ENCODE results near the gene GCH1. TPM values are rescaled to one million over a fixed set of nuclear protein-coding genes. Genes with fewer than 3 reads are reported as not detected.

Gene GCH1, protein sequence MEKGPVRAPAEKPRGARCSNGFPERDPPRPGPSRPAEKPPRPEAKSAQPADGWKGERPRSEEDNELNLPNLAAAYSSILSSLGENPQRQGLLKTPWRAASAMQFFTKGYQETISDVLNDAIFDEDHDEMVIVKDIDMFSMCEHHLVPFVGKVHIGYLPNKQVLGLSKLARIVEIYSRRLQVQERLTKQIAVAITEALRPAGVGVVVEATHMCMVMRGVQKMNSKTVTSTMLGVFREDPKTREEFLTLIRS
- 10 to 100 TPM; 12.8 to 27.1 (median 19.3) TPM for total RNA-seq
- long read RNA-seq, donor 1, transcript GCH1-207 (6 exons, 2,923 nt): major isoform, 6 of 8 reads
- long read RNA-seq, donor 1, partial matches to known transcripts: 0 of 8 reads
- long read RNA-seq, donor 1, other reads (novel, unspliced or antisense): 1 of 8 reads
- long read RNA-seq, donor 2, partial matches to known transcripts: 1 of 2 reads
- long read RNA-seq, donor 2, other reads (novel, unspliced or antisense): 0 of 2 reads

- Histone ChIP-seq H3K4me3 (peak within 1 kb of the TSS; percentile 84), H3K9me3 (no peaks in the 10 kb centered on the region), H3K4me1 (ENCODE audit: low read depth) (peaks cover 5% of the 10 kb centered on the region), H3K36me3 (ENCODE audit: low read depth) (no peaks in the 10 kb centered on the region)
- intact Hi-C loops (cut with DNase I, micrococcal nuclease): no loop called here
- TF ChIP-seq, protein P1, sequence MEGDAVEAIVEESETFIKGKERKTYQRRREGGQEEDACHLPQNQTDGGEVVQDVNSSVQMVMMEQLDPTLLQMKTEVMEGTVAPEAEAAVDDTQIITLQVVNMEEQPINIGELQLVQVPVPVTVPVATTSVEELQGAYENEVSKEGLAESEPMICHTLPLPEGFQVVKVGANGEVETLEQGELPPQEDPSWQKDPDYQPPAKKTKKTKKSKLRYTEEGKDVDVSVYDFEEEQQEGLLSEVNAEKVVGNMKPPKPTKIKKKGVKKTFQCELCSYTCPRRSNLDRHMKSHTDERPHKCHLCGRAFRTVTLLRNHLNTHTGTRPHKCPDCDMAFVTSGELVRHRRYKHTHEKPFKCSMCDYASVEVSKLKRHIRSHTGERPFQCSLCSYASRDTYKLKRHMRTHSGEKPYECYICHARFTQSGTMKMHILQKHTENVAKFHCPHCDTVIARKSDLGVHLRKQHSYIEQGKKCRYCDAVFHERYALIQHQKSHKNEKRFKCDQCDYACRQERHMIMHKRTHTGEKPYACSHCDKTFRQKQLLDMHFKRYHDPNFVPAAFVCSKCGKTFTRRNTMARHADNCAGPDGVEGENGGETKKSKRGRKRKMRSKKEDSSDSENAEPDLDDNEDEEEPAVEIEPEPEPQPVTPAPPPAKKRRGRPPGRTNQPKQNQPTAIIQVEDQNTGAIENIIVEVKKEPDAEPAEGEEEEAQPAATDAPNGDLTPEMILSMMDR (IDR thresholded peaks at IDR 0.05): peak; percentile 37
- ATAC-seq: peak; percentile 95
- peak; percentile 88 to 90 (median 90) for DNase-seq
Observed at GRCh38 chr14:54902521-54903420, at the start of gene GCH1. GCH1 (minus strand) TSS chr14:54902826; CDS start chr14:54902663, 163 bp downstream.

GRCh38 chr14:54947230-54947629, 44.6 kb upstream of the GCH1 start:
- H3K4me3 ChIP-seq: no peak overlapping the region
- TF ChIP-seq, protein P1 (IDR thresholded peaks at IDR 0.05): no peak
- H3K9me3 ChIP-seq: no peaks in the 10 kb centered on the region
- H3K4me1 ChIP-seq (ENCODE audit: low read depth): no peaks in the 10 kb centered on the region
- intact Hi-C loops (cut with DNase I, micrococcal nuclease): no loop called here
- no peak for DNase-seq
- ATAC-seq: no peak
- no peaks in the 10 kb centered on the region for H3K36me3 ChIP-seq (ENCODE audit: low read depth)

DNA sequence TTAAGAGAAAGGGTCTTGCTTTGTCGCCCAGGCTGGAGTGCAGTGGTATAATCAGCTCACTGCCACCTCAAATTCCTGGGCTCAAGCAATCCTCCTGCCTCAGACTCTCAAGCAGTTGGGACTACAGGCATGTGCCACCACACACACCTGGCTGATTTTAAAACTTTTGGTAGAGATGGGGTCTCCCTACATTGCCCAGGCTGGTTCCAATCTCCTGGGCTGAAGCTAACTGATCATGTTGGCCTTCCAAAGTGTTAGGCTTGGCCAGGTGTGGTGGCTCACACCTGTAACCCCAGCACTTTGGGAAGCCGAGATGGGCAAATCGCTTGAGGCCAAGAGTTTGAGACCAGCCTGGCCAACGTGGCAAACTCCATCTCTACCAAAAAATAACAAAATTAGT, 43.9 kb upstream of the GCH1 start:
- no peaks in the 10 kb centered on the region for H3K9me3 ChIP-seq
- intact Hi-C loops (cut with DNase I, micrococcal nuclease): no loop called here
- H3K4me1 ChIP-seq (ENCODE audit: low read depth): no peaks in the 10 kb centered on the region
- ATAC-seq (no peak), DNase-seq (no peak)
- TF ChIP-seq, protein P1 (IDR thresholded peaks at IDR 0.05): no peak
- no peak overlapping the region for H3K4me3 ChIP-seq
- no peaks in the 10 kb centered on the region for H3K36me3 ChIP-seq (ENCODE audit: low read depth)

- DNase-seq (no peak), ATAC-seq (no peak)
- TF ChIP-seq, protein P1 (IDR thresholded peaks at IDR 0.05): no peak
- no peaks in the 10 kb centered on the region for H3K4me1 ChIP-seq (ENCODE audit: low read depth)
- intact Hi-C loops (cut with DNase I, micrococcal nuclease): no loop called here
- H3K4me3 ChIP-seq: no peak overlapping the region
- H3K36me3 ChIP-seq (ENCODE audit: low read depth): no peaks in the 10 kb centered on the region
- no peaks in the 10 kb centered on the region for H3K9me3 ChIP-seq
Observed at GRCh38 chr14:54944737-54945391, 42.2 kb upstream of the GCH1 start.

GRCh38 chr14:54942913-54943312, 40.3 kb upstream of the GCH1 start:
- TF ChIP-seq, protein P1 (IDR thresholded peaks at IDR 0.05): no peak
- intact Hi-C loops (cut with DNase I, micrococcal nuclease): no loop called here
- no peaks in the 10 kb centered on the region for H3K9me3 ChIP-seq
- no peaks in the 10 kb centered on the region for H3K4me1 ChIP-seq (ENCODE audit: low read depth)
- DNase-seq (no peak), ATAC-seq (no peak)
- H3K4me3 ChIP-seq: no peak overlapping the region
- H3K36me3 ChIP-seq (ENCODE audit: low read depth): no peaks in the 10 kb centered on the region
